NCI-H446 treated with DMSO at 0.1 percent for 48 hours (cell line): ENCODE data around the gene BST1.
"Not testable (repeated sequence)": the region's sequence is repeated elsewhere in the genome, so short reads cannot be mapped to it uniquely, and the experiment has no call there.

ENCODE experiments used
- DNase-seq: peaks from one replicate; lab custom pipeline; 2025; lab: John Stamatoyannopoulos, UW

BST1 gene

DNA sequence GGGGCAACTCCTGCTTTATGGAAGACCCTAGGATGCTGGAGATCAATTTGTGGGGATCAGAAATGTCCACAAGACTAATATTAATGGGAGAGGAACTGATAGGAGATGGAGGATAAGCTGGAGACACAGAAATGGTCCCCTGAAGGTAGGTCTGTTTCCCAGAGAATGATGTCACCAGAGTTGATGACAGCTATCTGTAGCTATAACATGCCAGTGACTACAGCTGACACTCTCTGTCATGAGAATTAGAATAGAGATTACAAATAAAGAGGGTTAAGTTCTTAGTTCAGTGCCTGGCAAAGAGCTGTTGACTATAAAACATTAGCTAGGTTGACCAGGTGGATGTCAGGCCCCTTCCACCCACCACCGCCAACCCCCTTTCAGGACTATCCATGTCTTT lies 9.3 kb downstream of the BST1 start:
- DNase-seq, result no peak

GRCh38 chr4:15714141-15714540 lies 11.3 kb downstream of the BST1 start:
- no peak for DNase-seq

DNA sequence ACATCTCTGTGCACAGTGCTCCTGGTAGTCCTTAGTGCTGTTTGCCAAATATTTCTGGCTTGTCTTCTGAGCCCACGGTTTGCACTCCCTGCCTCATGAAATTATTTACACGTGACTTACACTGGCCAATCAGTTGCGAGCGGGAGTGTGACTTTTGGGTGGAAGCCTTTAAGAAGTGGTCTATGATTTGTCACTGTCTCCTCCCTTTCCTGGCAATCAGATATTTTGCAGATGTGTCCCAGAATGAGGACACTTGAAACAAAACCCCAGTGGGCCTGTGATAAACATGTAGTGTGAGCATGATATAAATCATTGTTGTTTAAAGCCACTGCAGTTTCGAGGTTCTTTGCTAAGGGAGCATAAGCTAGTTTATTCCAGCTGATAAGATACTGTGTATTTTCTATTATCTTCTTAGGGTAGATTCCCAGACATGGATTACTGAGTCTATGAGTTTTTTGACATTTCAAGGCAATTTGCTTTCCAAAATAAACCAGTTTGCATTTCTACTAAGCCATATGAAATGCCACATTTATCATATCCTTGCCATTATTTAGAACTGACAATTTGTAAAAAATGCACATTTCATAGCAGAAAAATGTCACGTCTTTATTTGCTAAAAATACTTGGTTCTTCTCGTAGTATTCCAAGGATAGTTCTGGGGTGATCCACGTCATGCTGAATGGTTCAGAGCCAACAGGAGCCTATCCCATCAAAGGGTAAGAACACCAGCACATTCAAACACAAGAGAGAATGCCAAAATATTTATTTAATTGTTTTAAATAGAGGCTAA lies 12.0 kb downstream of the BST1 start:
- no peak for DNase-seq

DNA sequence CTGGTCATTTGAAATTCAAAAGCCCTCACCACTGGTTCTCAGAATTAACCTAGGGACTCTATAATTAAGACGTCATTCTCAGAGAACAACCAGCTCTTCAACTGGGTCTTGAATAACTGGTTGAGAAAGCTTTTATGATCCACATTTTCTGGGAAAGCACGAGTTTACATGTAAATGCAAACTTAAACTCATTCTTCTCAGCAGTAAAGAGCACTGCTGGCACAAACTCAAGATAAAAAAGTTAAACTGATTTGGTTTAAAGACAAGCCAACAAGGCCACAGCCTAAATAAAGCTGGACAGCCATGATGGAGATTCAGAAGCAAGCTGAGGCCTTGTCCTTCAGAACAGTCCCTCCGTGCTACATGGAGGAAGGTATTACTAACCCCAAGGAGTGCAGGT lies 13.2 kb downstream of the BST1 start:
- DNase-seq, result no peak

DNA sequence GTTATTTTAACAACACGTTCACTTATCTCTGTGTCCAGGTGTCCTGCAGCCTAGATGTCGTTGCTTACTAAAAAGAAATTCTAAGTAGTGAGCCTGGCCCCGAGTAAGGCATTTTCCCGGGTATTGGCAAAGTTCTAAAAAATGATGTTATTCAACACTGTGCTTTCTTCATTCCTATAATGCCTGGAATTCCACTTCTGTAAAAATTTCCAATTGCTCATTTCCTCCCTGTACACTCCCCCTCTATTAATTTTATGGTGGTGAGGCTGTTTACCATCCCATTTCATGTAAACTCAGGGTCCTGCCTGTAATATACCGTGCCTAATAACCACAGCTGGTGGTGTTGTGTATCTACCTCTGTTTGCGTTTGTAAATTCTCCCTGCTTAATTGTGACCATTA lies 14.2 kb downstream of the BST1 start:
- no peak for DNase-seq

DNA sequence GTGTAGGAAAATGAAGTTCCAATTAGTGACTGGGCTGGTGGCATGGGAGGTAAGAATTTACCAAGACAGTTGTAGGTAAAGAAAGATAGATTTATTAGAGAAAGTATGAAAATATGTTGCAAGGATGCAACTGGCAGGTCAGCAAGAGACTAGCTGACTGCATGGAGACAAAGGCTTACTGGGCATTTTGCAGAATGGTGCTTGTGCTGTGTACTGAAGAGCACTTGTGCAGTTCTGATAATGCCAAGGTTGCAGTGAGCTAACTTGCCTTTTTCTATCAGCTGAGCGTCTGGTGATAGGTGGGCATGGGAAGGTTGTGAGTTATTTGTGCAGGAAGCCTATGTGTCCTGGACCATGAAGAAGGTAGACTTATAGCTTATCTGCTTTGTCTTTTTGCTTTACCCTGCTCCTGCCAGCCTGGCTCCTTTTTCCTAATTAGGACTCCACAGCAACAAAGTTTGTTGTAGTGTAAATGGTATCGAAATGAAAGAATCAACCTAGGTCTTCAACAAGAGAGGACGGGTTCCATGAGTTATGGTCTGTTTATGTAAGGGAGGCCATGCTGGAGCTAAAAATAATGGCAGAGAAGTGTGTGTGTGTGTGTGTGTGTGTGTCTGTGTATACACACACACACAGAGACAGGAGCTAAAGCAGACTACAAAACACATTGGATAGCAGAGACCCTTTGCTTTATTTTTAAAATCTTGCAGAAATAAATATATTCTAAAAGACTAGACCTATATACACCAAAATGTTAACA lies 15.0 kb downstream of the BST1 start:
- no peak for DNase-seq

GRCh38 chr4:15718465-15718864 lies 15.6 kb downstream of the BST1 start:
- no peak for DNase-seq

DNA sequence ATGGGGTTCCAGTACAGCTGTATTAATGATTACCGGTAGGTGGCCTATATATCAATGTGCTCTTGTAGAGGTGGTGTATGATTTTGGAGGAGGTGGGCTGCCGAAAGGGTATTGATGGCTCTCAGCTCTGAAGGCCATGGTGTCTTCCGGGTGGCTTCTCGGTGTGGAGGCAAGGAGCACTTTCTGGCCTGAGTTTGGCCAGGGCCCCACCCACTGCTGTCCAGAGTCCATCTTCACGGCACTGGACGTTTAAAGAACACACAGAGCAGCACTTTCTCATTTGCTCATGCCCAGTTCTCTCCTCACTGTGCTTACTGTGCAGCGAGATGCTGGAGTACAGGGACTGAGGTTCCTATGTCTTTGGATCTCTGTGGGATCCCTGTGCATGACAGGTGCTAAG lies 16.1 kb downstream of the BST1 start:
- no peak for DNase-seq

GRCh38 chr4:15719506-15719905 lies 16.6 kb downstream of the BST1 start:
- DNase-seq, result no peak

DNA sequence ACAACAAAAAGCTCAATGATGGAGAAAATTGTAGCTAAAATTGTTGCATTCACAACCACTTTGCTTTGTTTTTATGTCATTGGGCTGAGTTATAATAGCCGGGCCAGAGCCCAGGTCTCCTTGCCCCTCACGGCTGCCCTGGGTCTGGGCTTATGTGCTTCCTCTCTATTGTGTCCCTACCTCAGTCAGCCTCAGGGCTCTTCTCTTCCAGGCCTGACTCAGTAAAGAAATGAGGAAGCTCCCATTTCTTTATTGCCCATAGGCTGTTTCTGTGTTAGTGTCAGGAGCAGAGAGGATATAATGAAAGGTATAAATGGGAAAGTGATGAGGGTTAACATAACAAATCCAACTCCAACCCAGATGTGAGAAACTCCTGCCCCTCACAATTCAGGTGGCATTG lies 18.0 kb downstream of the BST1 start:
- no peak for DNase-seq

GRCh38 chr4:15725608-15726007 lies 22.7 kb downstream of the BST1 start:
- no peak for DNase-seq

DNA sequence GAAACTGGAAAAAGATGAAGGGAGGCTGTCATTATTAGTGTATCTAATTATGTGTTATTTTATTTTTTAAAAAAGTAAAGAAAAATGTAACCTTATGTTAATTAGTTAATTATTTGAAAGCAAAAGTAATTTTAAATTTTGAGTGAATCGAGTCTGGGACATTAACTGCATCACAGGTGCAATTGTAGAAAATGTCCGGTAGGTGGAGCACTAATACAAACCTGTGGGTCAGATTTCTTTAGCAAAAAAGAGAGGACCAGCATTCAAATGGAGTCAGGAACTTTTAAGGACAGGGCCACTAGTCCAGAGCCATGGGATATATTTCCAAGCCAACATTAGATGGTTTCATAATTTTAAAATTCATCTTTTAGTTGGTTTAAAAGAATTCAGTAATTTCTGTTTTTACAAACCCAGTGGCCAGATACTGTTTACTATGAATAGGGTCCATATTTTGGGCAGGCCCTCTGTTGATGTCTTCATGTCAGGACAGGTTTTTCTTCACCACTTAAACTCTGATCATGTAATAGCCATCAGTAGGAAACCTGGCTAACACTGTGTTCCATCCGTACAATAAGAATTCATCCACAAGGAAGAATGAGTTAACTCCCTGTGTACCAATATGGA lies 27.2 kb downstream of the BST1 start:
- DNase-seq, result no peak

DNA sequence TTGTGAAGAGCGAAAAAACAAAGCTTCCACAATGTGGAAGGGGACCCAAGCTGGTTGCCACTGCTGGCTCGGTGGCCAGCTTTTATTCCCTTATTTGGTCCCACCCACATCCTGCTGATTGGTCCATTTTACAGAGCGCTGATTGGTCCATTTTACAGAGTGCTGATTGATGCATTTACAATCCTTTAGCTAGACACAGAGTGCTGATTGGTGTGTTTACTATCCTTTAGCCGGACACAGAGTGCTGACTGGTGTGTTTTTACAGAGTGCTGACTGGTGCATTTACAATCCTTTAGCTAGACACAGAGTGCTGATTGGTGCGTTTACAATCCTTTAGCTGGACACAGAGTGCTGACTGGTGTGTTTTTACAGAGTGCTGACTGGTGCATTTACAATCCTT lies 30.2 kb downstream of the BST1 start:
- DNase-seq, result not testable (repeated sequence)

DNA sequence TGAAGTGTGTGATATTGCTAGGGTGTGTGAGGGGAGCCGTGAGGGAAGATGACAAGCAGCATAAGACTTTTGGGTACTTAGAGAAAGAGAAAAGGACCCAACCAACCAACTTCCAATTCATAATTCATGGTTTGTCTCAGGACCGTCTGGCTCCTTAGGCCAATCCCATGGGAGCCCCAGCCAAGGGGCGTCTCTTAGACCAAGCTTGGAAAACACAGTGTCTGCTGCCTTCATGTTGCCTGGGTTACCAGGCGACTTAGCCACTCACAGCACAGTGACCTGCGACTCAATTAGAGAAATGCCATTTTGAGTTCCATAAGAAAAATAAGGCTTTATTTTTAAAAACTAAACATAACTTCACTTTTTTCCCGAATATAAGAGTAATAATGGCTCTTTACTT lies 32.7 kb downstream of the BST1 start:
- no peak for DNase-seq

- no peak for DNase-seq
Observed at GRCh38 chr4:15736514-15737050, 33.7 kb downstream of the BST1 start.

DNA sequence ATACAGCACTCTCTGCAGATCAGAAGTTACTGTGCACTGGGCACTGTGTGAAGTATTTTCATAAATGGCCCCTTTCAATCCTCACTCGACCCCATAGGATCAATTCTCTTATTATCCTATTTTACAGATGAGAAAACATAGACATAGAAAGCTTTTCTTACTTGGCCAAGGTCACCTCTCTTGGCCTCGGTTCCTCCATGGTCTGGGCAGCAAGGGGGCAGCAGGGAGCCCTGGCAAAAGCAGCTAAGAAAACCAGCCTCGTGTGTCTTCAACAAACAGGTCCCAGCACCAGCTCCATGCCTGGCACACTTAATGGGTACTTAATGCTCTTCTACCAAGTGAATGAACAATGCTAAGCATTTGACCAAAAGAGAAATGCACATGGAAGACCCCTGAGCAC lies 34.4 kb downstream of the BST1 start:
- DNase-seq, result no peak

GRCh38 chr4:15738877-15739276 lies 36.0 kb downstream of the BST1 start:
- no peak for DNase-seq

GRCh38 chr4:15740764-15741404 lies 38.0 kb downstream of the BST1 start:
- DNase-seq, result no peak

DNA sequence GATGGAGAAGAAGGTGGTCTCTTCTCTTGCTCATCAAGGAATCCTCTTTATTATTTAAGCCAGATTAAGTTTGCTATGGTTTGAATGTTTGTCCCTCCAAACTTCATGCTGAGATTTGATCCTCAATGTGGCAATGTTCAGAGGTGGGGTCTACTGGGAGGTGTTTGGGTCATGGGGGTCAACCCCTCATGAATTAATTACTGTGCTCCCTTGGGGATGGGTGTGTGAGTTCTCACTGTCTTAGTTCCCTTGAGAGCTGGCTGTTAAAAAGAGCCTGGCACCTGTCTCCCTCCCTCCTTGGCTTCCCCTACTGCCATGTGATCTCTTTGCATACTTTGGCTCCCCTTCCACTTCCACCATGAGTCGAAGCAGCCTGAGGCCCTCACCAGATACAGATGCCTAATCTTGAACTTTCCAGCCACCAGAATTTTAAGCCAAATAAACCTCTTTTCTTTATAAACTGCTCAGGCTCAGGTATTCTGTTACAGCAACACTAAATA lies 39.3 kb downstream of the BST1 start:
- DNase-seq, result no peak

DNA sequence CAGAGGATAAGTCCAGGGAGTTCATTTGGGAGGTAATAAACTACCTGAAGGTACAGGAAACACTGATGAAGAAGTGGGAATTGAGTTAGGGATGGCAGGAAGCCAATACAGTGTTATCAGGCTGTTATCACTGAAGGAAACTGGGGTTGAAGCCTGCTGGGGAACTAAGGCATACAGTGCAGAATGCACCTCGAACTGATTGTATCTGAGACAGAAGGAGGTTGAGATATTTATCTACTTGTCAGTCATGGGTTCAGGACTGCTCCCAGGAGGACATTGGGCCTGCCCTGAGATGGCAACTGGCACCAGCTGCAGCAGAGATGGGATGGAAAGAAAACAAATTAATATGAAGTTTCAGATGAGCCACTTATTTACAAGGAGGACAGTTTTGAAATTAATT lies 39.8 kb downstream of the BST1 start:
- DNase-seq, result no peak

GRCh38 chr4:15744016-15744545 lies 41.2 kb downstream of the BST1 start:
- no peak for DNase-seq

GRCh38 chr4:15746110-15746509 lies 43.2 kb downstream of the BST1 start:
- DNase-seq, result no peak
